Activated effector memory CD4-positive, alpha-beta T cell treated with anti-CD3 and anti-CD28 coated beads, Interleukin-2, amount 50 U/mL, for 16 hours (primary cell): Measurements from ENCODE around the gene PAFAH2.
"Not testable (repeated sequence)": the region's sequence is repeated elsewhere in the genome, so short reads cannot be mapped to it uniquely, and the experiment has no call there.

ENCODE experiments used
- DNase-seq: peaks from one replicate; pipeline ENCODE4 v3.0.0-alpha.2; 2020

Gene PAFAH2

GRCh38 chr1:26009796-26010447 lies 12.1 kb upstream of the PAFAH2 start:
- DNase-seq = no peak

- no peak for DNase-seq
Observed at GRCh38 chr1:26006710-26007109, 8.8 kb upstream of the PAFAH2 start.

- DNase-seq = no peak
Observed at GRCh38 chr1:26005434-26006105, 7.7 kb upstream of the PAFAH2 start.

- no peak for DNase-seq
Observed at GRCh38 chr1:26003756-26004155, 5.9 kb upstream of the PAFAH2 start.

GRCh38 chr1:26003262-26003661 lies 5.4 kb upstream of the PAFAH2 start:
- no peak for DNase-seq

- no peak for DNase-seq
Observed at GRCh38 chr1:25999041-25999800, 1.4 kb upstream of the PAFAH2 start.

- DNase-seq = peak; percentile 64
Observed at GRCh38 chr1:25996966-25997827, 666 bp downstream of the PAFAH2 start.

- DNase-seq = no peak
Observed at GRCh38 chr1:25994402-25995150, 3.3 kb downstream of the PAFAH2 start.

GRCh38 chr1:25993197-25993951 lies 4.5 kb downstream of the PAFAH2 start:
- DNase-seq = no peak

GRCh38 chr1:25992689-25993171 lies 5.1 kb downstream of the PAFAH2 start:
- no peak for DNase-seq

- no peak for DNase-seq
Observed at GRCh38 chr1:25991937-25992688, 5.8 kb downstream of the PAFAH2 start.

GRCh38 chr1:25990702-25991395 lies 7.0 kb downstream of the PAFAH2 start:
- DNase-seq = peak; percentile 78

- DNase-seq = peak; percentile 36
Observed at GRCh38 chr1:25990251-25990650, 7.6 kb downstream of the PAFAH2 start.

- peak; percentile 41 for DNase-seq
Observed at GRCh38 chr1:25989440-25990234, 8.2 kb downstream of the PAFAH2 start.

GRCh38 chr1:25987951-25988350 lies 9.9 kb downstream of the PAFAH2 start:
- DNase-seq = no peak

- DNase-seq = not testable (repeated sequence)
Observed at GRCh38 chr1:25986773-25987172, 11.1 kb downstream of the PAFAH2 start.

GRCh38 chr1:25985670-25986069 lies 12.2 kb downstream of the PAFAH2 start:
- DNase-seq = no peak

GRCh38 chr1:25985171-25985570 lies 12.7 kb downstream of the PAFAH2 start:
- DNase-seq = no peak

GRCh38 chr1:25979210-25979609 lies 18.7 kb downstream of the PAFAH2 start:
- no peak for DNase-seq
